Bronchial epithelial cell (primary cell): ENCODE data around the gene SLC23A2. TPM values are rescaled to one million over a fixed set of nuclear protein-coding genes. Genes with fewer than 3 reads are reported as not detected.

ENCODE experiments used
- DNase-seq: peaks from one replicate; pipeline ENCODE4 v3.0.0-alpha.2; 2010; ENCODE audit warnings: low read depth
- FAIRE-seq: peaks from 2 replicates; lab custom pipeline; 2011; peaks lifted over from hg19 to GRCh38; lab: Jason Lieb, UNC
- H3K27me3 ChIP-seq: 2 replicates; pipeline ENCODE4 v1.5.1; 2011; ENCODE audit warnings: low read length; ENCODE audit not compliant: control insufficient read depth, insufficient read depth
- H3K36me3 ChIP-seq: 2 replicates; pipeline ENCODE4 v1.5.1; 2011; ENCODE audit warnings: low read length; ENCODE audit not compliant: control insufficient read depth, insufficient read depth
- H3K4me3 ChIP-seq: 2 replicates; pipeline ENCODE4 v1.5.1; 2011; ENCODE audit warnings: mild to moderate bottlenecking, low read depth, low read length, control low read depth
- total RNA-seq: library from RNA; depleted of rRNA; stranded (reverse); fragments of >200 nt; gene quantifications from 2 replicates; pipeline ENCODE4 v1.2.1, GENCODE V29; 2014
- TF ChIP-seq, protein P1 (sequence below): IDR thresholded peaks from 2 replicates; pipeline ENCODE4 v1.5.1; 2011; ENCODE audit warnings: mild to moderate bottlenecking, moderate library complexity, low read length, control low read depth, inconsistent platforms; ENCODE audit not compliant: insufficient read depth, severe bottlenecking

SLC23A2 gene
- total RNA-seq, 1 donor from 2014 or later, result 7.6 TPM

DNA sequence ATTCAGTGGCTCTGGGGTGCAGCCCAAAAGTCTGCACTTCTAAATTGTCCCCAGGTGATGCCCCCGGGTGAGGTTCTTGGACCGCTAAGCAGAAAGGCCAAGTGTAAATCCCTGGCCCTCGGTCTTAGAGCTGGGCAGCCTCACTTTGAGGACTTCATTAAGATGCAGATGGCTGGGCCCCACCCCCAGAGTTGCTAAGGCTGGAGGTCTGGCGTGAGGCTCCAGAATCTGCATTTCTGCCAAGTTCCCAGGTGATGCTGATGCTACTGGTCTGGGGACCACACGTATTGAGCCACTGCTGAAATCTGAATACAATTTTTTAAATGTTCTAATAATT, 735 bp upstream of the SLC23A2 start:
- TF ChIP-seq, protein P1, sequence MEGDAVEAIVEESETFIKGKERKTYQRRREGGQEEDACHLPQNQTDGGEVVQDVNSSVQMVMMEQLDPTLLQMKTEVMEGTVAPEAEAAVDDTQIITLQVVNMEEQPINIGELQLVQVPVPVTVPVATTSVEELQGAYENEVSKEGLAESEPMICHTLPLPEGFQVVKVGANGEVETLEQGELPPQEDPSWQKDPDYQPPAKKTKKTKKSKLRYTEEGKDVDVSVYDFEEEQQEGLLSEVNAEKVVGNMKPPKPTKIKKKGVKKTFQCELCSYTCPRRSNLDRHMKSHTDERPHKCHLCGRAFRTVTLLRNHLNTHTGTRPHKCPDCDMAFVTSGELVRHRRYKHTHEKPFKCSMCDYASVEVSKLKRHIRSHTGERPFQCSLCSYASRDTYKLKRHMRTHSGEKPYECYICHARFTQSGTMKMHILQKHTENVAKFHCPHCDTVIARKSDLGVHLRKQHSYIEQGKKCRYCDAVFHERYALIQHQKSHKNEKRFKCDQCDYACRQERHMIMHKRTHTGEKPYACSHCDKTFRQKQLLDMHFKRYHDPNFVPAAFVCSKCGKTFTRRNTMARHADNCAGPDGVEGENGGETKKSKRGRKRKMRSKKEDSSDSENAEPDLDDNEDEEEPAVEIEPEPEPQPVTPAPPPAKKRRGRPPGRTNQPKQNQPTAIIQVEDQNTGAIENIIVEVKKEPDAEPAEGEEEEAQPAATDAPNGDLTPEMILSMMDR, result no peak
- no peak for DNase-seq
- Histone ChIP-seq H3K27me3 (no peaks in the 10 kb centered on the region), H3K4me3 (no peak overlapping the region), H3K36me3 (no peaks in the 10 kb centered on the region)
- no peak for FAIRE-seq

DNA sequence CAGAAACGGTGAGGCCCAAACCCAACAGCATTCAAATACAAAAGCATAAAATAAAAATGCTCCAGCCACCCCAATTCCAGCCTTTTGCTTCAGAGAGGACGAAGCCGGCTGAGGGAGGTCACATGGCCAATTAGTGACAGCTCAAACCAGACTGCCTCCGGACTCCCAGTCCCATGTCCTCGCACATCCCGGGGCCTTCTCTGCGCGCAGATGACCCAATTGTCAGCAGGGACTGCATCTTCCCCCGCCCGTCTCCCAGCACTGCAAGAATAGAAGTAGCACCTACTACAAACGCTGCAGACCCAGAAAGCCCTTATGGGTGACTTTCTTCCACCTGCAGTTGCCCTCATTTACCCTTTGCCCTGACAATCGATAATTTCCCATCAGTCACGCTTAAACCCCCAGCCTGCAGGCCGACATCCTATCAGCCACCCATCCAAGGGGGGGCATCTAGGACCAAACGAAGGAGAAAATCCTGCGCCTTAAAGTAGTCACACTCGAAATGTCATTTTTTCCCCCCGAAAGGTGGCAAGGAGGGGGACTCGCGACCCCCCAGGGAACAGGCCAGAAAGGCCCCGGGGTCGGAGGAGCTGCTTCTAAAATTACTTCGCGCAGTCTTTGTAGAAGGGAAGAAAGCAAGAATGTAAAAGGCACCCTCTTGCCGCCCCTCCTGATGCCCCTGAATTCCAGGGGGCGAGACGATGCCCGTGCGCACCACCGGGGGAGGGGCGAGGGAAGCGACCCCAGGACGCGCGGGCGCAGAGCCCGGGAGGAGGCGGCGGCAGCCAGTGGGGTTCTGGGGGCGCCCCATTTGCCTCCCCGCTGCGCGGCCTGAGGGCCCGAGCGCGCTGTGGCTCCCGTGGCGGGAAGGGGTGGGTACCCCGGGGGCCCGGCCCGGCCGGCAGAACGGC, 792 bp downstream of the SLC23A2 start:
- TF ChIP-seq, protein P1, result no peak
- H3K27me3 ChIP-seq, result no peaks in the 10 kb centered on the region
- DNase-seq (no peak), FAIRE-seq (no peak)
- no peaks in the 10 kb centered on the region for H3K36me3 ChIP-seq
- peak overlapping the region; percentile 64 for H3K4me3 ChIP-seq

DNA sequence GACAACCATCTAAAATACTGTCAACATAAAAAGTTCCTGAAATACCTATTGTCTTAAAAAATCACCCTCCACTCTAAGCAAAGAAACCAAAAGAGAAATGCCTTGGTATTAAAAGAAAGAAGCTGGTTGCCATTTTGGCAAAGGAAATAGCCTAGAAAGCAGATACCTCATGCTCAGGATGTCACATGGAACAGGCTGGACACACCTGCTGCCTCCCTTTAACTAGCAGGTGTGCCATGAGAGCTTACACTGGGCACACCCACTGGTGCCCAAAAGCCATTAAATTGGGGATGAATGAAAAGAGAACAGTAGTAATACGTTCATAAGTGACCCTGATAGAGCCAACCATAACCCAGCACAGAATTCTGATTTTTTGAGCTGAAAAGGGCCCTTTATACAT, 1.5 kb downstream of the SLC23A2 start:
- DNase-seq (no peak), FAIRE-seq (no peak)
- no peaks in the 10 kb centered on the region for H3K27me3 ChIP-seq
- TF ChIP-seq, protein P1, result no peak
- H3K4me3 ChIP-seq, result no peak overlapping the region
- H3K36me3 ChIP-seq, result no peaks in the 10 kb centered on the region

DNA sequence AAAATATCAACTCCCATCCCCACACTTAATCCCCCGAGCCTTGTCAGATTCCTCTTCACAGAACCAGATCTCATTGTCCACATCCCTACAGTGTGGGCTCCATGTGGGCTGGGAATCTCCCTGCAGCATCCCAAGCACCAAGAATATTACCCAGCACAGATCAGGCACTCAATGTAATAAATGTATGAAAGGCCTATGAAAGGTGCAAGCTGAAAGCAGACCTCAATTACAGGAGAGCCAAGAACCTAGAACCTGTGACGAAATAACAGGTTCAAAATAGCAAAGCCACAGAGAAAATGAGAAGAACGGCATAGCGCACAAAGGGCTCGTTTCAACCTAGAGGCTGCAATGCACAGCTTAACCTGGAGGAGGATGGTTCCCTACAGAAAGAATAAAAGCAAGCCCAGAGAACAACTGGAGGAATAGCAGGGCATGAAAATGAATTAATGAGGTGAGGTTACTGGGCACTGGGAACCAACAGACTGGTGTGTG, 3.1 kb downstream of the SLC23A2 start:
- Histone ChIP-seq H3K4me3 (no peak overlapping the region), H3K27me3 (no peaks in the 10 kb centered on the region), H3K36me3 (no peaks in the 10 kb centered on the region)
- FAIRE-seq (no peak), DNase-seq (no peak)
- TF ChIP-seq, protein P1, result no peak

DNA sequence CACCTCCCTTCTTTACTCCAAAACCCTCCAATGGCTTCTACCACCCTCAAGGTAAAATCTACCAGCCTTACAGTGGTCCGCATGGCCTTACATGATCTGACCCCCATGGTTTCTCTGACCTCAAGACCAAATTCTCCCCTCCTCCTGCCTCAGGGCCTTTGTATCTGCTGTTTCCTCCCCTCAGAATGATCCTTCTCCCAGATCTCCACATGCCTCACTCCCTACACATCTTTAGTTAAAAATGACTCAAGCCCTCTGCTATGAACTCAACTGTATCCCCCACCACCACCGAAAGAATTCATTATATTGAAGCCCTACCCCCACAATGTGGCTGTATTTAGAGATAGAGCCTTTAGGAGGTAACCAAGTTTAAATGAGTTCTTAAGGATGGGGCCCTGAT, 4.1 kb downstream of the SLC23A2 start:
- Histone ChIP-seq H3K4me3 (no peak overlapping the region), H3K36me3 (no peaks in the 10 kb centered on the region), H3K27me3 (no peaks in the 10 kb centered on the region)
- TF ChIP-seq, protein P1, result no peak
- no peak for FAIRE-seq
- no peak for DNase-seq
